GM12878 (cell line): ENCODE results near the gene ME3.

Source experiments
- ATF3 ChIP-seq: IDR thresholded peaks from 2 replicates; pipeline ENCODE4 v1.6.1; 2011; ENCODE audit warnings: low read depth, mild to moderate bottlenecking, low read length, moderate library complexity, borderline replicate concordance; ENCODE audit errors: extremely low read depth
- CTCF ChIP-seq, 3 experiments: IDR thresholded peaks in 2 of 3; conservative IDR thresholded peaks in 1 of 3; 2 replicates each; pipeline ENCODE4 v1.5.1; 2011; ENCODE audit warnings: low read depth in 3 of 3, low read length in 3 of 3, mild to moderate bottlenecking in 3 of 3, control low read depth in 2 of 3, moderate library complexity in 2 of 3, inconsistent platforms in 1 of 3, mixed read lengths in 1 of 3; ENCODE audit not compliant: control insufficient read depth in 2 of 3, insufficient read depth in 1 of 3; ENCODE audit errors: extremely low read depth in 1 of 3
- GABPA ChIP-seq: IDR thresholded peaks from 2 replicates; pipeline ENCODE4 v1.6.1; 2014; ENCODE audit warnings: antibody characterized with exemption, low read depth, mild to moderate bottlenecking, inconsistent platforms
- HDAC6 ChIP-seq: fragments of 200-600 bp; sonication (generic); IDR thresholded peaks from one replicate; pipeline ENCODE4 v1.8.0; 2017; ENCODE audit warnings: antibody characterized with exemption; ENCODE audit not compliant: unreplicated experiment
- MXI1 ChIP-seq: fragments of 150-350 bp; IDR thresholded peaks from 2 replicates; pipeline ENCODE4 v1.6.1; 2011; ENCODE audit warnings: low read depth, mild to moderate bottlenecking, inconsistent platforms, low read length, improper control_type of control experiment
- POLR2A ChIP-seq: IDR thresholded peaks from 2 replicates; pipeline ENCODE4 v1.6.1; 2011; ENCODE audit warnings: low read depth, mild to moderate bottlenecking, low read length
- POLR2AphosphoS5 ChIP-seq: IDR thresholded peaks from 2 replicates; pipeline ENCODE4 v1.6.1; 2011; ENCODE audit warnings: mild to moderate bottlenecking, low read length, inconsistent platforms
- YY1 ChIP-seq: IDR thresholded peaks from 2 replicates; pipeline ENCODE4 v1.6.1; 2011; ENCODE audit warnings: low read depth, mild to moderate bottlenecking, low read length
- ZNF274 ChIP-seq: IDR thresholded peaks from one replicate; pipeline ENCODE4 v1.8.0; 2011; ENCODE audit not compliant: insufficient read length, insufficient read depth

GRCh38 chr11:86559311-86559945 lies 113.0 kb downstream of the ME3 start:
- TF ChIP-seq YY1 (no peak), ATF3 (no peak), POLR2A (no peak), GABPA (no peak), CTCF (IDR thresholded peaks at IDR 0.05 in 2 of 3, conservative IDR thresholded peaks at IDR 0.05 in 1 of 3; ENCODE audit: control insufficient read depth in 2 of 3, extremely low read depth in 1 of 3, insufficient read depth in 1 of 3, low read depth in 3 of 3, low read length in 3 of 3) (no peak), POLR2AphosphoS5 (no peak), ZNF274 (no peak), MXI1 (no peak), HDAC6 (no peak)
